ENCODE data around the gene ASPDH.

DNA sequence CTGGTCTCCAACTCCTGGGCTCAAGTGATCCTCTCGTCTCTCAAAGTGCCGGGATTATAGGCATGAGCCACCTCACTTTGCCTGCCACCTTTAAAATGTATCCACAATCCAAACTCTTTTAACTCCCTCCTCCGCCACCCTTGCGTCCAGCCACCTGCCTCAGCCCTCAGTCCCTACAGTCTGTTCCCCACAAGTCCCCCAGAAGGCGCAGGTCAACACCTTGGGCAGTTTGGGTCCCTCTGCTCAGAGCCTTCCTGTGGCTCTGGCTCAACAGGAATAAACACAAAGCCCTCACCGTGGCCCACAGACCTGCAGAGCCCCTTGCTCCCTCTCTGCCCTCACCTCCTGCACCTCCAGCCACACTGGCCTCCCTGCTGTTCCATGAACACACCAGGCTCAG lies 44.9 kb downstream of the ASPDH start:
- TF ChIP-seq POLR2A (IDR thresholded peaks at IDR 0.05; ENCODE audit: borderline replicate concordance, extremely low read depth, insufficient read depth, insufficient read length) (no peak), CBX3 (IDR thresholded peaks at IDR 0.05; ENCODE audit: low read depth) (no peak), EZH2 (IDR thresholded peaks at IDR 0.05) (no peak), POLR2AphosphoS5 (IDR thresholded peaks at IDR 0.05; ENCODE audit: low read depth, low read length) (no peak), JUND (IDR thresholded peaks at IDR 0.05) (no peak), TCF7L2 (IDR thresholded peaks at IDR 0.05; ENCODE audit: borderline replicate concordance, extremely low read depth, insufficient read depth, insufficient read length) (no peak), EZH2phosphoT487 (IDR thresholded peaks at IDR 0.05; ENCODE audit: borderline replicate concordance) (no peak)
- TF ChIP-seq, protein P1, sequence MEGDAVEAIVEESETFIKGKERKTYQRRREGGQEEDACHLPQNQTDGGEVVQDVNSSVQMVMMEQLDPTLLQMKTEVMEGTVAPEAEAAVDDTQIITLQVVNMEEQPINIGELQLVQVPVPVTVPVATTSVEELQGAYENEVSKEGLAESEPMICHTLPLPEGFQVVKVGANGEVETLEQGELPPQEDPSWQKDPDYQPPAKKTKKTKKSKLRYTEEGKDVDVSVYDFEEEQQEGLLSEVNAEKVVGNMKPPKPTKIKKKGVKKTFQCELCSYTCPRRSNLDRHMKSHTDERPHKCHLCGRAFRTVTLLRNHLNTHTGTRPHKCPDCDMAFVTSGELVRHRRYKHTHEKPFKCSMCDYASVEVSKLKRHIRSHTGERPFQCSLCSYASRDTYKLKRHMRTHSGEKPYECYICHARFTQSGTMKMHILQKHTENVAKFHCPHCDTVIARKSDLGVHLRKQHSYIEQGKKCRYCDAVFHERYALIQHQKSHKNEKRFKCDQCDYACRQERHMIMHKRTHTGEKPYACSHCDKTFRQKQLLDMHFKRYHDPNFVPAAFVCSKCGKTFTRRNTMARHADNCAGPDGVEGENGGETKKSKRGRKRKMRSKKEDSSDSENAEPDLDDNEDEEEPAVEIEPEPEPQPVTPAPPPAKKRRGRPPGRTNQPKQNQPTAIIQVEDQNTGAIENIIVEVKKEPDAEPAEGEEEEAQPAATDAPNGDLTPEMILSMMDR (IDR thresholded peaks at IDR 0.05 in 2 of 3, conservative IDR thresholded peaks at IDR 0.05 in 1 of 3; ENCODE audit: borderline replicate concordance in 1 of 3, insufficient read depth in 1 of 3, low read depth in 2 of 3, low read length in 2 of 3): no peak
